Measurements from ENCODE around the gene NTSR2. TPM values are rescaled to one million over a fixed set of nuclear protein-coding genes. Genes with fewer than 3 reads are reported as not detected.

The NTSR2 gene
- total and polyA plus RNA-seq, 8 donors: not detected

- H3K4me3 ChIP-seq: no peak overlapping the region
- no peak overlapping the region for H3K27ac ChIP-seq
- WGBS, 2 donors: 65 to 70% methylated on average over 10 of the region's 10 CpGs
- TF ChIP-seq CTCF (IDR thresholded peaks at IDR 0.05): no peak
- H3K9me3 ChIP-seq: no peaks in the 10 kb centered on the region
- H3K4me1 ChIP-seq: peaks cover 0 to 3% (median 2%) of the 10 kb centered on the region in 3 donors
- DNase-seq (no peak), ATAC-seq (no peak), FAIRE-seq (no peak)
- no peaks in the 10 kb centered on the region for H3K36me3 ChIP-seq
- no peaks in the 10 kb centered on the region for H3K27me3 ChIP-seq
- intact Hi-C loops (cut with DNase I): no loop called here
Observed at GRCh38 chr2:11665510-11666362, 4.3 kb downstream of the NTSR2 start.

- no peak overlapping the region for H3K27ac ChIP-seq
- WGBS, 2 donors: 71 to 82% methylated on average over 11 of the region's 11 CpGs
- FAIRE-seq: no peak
- no peak for TF ChIP-seq CTCF (IDR thresholded peaks at IDR 0.05)
- no peaks in the 10 kb centered on the region for H3K36me3 ChIP-seq
- H3K4me1 ChIP-seq: peaks cover 0 to 2% (median 2%) of the 10 kb centered on the region in 3 donors
- H3K9me3 ChIP-seq: no peaks in the 10 kb centered on the region
- no peak for DNase-seq
- no peaks in the 10 kb centered on the region for H3K27me3 ChIP-seq
- no peak for ATAC-seq
- no peak overlapping the region for H3K4me3 ChIP-seq
- intact Hi-C loops (cut with DNase I): no loop called here
Observed at GRCh38 chr2:11665028-11665427, 5.0 kb downstream of the NTSR2 start.

- no peak overlapping the region for H3K4me3 ChIP-seq
- 77 to 80% methylated on average over 2 of the region's 2 CpGs for WGBS, 2 donors
- ATAC-seq (no peak), DNase-seq (no peak), FAIRE-seq (no peak)
- TF ChIP-seq CTCF (IDR thresholded peaks at IDR 0.05): no peak
- H3K27ac ChIP-seq: no peak overlapping the region
- H3K9me3 ChIP-seq: no peaks in the 10 kb centered on the region
- intact Hi-C loops (cut with DNase I): no loop called here
- H3K27me3 ChIP-seq: no peaks in the 10 kb centered on the region
- no peaks in the 10 kb centered on the region for H3K36me3 ChIP-seq
- no peaks in the 10 kb centered on the region for H3K4me1 ChIP-seq
Observed at GRCh38 chr2:11663427-11663826, 6.6 kb downstream of the NTSR2 start.

GRCh38 chr2:11662882-11663281, 7.1 kb downstream of the NTSR2 start:
- ATAC-seq (no peak), FAIRE-seq (no peak)
- no peak overlapping the region for H3K27ac ChIP-seq

More at GRCh38 chr2:11662882-11663281, 7.1 kb downstream of the NTSR2 start:
- no peaks in the 10 kb centered on the region for H3K36me3 ChIP-seq
- H3K4me1 ChIP-seq: no peaks in the 10 kb centered on the region
- no peaks in the 10 kb centered on the region for H3K9me3 ChIP-seq
- no peak for TF ChIP-seq CTCF (IDR thresholded peaks at IDR 0.05)
- no peak overlapping the region for H3K4me3 ChIP-seq
- no peaks in the 10 kb centered on the region for H3K27me3 ChIP-seq
- DNase-seq: no peak
- intact Hi-C loops (cut with DNase I): no loop called here
